Breast epithelium (tissue), 3 donors: ENCODE measurements around the gene PLIN4.

Source experiments
- CTCF ChIP-seq, 3 donors: fragments of 450-650 bp; IDR thresholded peaks; one replicate each; pipeline ENCODE4 v1.5.1; 2016 to 2017; ENCODE audit warnings: antibody characterized with exemption in 3 of 3, mild to moderate bottlenecking in 3 of 3, moderate library complexity in 3 of 3
- POLR2A ChIP-seq: fragments of 450-650 bp; IDR thresholded peaks from one replicate; pipeline ENCODE4 v1.6.1; 2016; ENCODE audit warnings: antibody characterized with exemption, mild to moderate bottlenecking, moderate library complexity
- POLR2AphosphoS5 ChIP-seq, 3 donors: sonication (generic); formaldehyde crosslinking; IDR thresholded peaks; one replicate each; pipeline ENCODE4 v1.6.1; 2017; ENCODE audit warnings: antibody characterized with exemption in 3 of 3

GRCh38 chr19:4464815-4465581 lies 53.3 kb downstream of the PLIN4 start:
- no peak for TF ChIP-seq CTCF (IDR thresholded peaks at IDR 0.05)
- TF ChIP-seq POLR2AphosphoS5 (IDR thresholded peaks at IDR 0.05), result no peak
- no peak for TF ChIP-seq POLR2A
